Activated CD4-positive, alpha-beta T cell treated with anti-CD3 and anti-CD28 coated beads for 4 hours (primary cell): Measurements from ENCODE around the gene ARHGAP30.
A peak's percentile ranks its signal among the peaks of the same experiment; 100 is the strongest.

ENCODE experiments used
- DNase-seq, 2 donors: peaks; one replicate each; pipeline ENCODE4 v3.0.0-alpha.2; 2020

The ARHGAP30 gene

GRCh38 chr1:161008869-161009510 lies 60.7 kb downstream of the ARHGAP30 start:
- DNase-seq: no peak

GRCh38 chr1:161007369-161007768 lies 62.3 kb downstream of the ARHGAP30 start:
- DNase-seq: no peak

GRCh38 chr1:161006563-161006962 lies 63.1 kb downstream of the ARHGAP30 start:
- DNase-seq: no peak

GRCh38 chr1:161001525-161001924 lies 68.2 kb downstream of the ARHGAP30 start:
- DNase-seq: no peak

- no peak for DNase-seq
Measured at GRCh38 chr1:161000736-161001480, 68.8 kb downstream of the ARHGAP30 start.

- DNase-seq: no peak
Measured at GRCh38 chr1:160999376-160999775, 70.3 kb downstream of the ARHGAP30 start.

- peak; percentile 40 to 51 for DNase-seq
Measured at GRCh38 chr1:160997323-160998038, 72.2 kb downstream of the ARHGAP30 start.
